ENCODE results near the gene ELAC2.
A peak's percentile ranks its signal among the peaks of the same experiment; 100 is the strongest.
"Not testable (repeated sequence)": the region's sequence is repeated elsewhere in the genome, so short reads cannot be mapped to it uniquely, and the experiment has no call there.

ELAC2 gene

GRCh38 chr17:12990041-12990808 is 27.6 kb downstream of the ELAC2 start:
- no peak for DNase-seq (ENCODE audit: low read depth)

DNA sequence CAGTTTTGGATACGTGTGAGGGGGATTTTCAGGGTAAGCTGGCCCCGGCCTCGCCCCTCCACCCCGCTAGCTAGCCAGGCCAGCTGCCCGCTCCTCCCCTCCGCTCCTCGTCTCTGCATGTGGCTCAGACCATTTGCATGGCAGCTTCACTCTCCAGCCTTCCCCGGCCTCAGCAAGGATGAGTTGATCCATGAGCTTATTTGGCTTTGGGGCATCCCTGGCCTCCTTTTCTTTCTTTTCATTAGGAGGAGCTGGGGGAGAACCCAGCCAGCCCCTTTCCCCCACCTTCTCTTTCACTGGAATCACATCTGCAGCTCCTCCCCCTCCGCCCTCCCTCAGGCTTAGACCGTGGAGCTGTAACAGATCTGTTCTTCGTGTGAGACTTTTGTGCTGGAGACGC is 30.7 kb downstream of the ELAC2 start:
- DNase-seq (ENCODE audit: low read depth), result no peak

DNA sequence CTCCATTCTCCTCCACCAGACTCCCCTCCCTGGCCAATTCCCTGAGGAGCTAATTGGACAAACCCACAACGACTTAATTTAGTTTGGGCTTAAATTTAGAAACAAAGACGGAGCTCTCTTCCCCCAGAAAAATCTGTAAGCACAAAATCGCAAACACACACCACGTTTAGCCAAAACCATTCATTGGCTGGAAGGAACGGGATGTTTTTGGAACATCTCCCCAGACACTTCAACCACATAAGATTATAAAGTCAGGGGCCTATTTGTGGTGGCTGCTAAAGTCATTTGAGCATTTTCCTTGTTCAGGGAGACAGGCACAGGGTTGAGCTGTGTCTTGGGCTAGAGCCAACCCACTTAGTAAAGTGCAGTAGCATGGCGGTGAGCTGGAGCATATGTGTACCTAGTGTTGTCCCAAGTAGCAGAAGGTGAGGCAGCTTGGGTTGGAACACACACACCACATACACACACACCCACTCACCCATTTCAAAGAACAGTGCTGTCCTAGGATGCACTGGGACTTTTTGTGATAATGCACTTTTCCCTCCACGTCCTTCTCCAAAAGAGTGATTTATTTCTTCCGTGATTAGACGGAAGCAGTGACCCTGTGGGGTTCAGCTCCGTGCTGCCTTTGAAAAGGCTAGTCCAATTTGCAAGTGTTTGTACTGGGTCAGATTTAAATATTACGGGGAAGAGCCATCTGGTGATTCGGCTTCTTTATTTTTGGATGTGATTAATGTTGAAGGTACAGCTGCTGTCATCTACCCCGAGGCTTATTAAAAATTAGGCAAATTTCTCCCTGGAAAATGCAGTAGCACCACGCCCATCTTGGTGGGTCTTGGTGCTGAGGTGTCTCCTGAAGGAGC is 32.2 kb downstream of the ELAC2 start:
- DNase-seq (ENCODE audit: low read depth), result peak; percentile 55

GRCh38 chr17:12983991-12984884 is 33.6 kb downstream of the ELAC2 start:
- DNase-seq (ENCODE audit: low read depth), result peak; percentile 100

- no peak for DNase-seq (ENCODE audit: low read depth)
Measured at GRCh38 chr17:12982224-12982623, 35.6 kb downstream of the ELAC2 start.

DNA sequence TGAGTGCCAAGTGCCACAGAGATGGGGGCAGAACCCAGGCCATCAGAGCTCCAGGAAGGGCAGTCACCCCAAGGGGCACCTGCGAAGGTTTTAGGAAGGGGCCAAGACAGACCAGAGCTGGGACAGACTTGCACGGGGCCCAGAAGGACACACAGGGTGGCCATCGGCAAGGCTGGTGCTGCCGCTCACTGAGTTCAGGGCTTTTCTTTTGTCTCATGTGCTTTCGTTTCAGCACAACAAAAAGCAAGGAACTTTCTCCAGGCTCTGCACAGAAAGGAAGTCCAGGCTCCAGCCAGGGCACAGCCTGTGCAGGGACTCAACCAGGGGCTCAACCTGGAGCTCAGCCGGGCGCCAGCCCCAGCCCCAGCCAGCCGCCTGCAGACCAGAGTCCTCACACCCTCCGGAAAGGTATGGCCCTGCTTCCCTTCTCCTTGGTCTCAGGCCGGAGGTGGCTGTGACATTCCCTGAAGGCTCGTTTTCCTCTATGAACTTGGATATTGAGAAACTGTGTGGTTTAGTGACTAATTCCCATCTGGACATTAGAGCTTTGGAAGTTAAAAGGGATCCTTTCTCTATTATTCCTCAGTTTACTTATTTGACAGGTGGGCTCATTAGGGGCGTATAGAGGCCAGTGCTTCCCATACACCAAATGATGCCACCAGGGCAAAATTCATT is 37.9 kb downstream of the ELAC2 start:
- no peak for DNase-seq (ENCODE audit: low read depth)

DNA sequence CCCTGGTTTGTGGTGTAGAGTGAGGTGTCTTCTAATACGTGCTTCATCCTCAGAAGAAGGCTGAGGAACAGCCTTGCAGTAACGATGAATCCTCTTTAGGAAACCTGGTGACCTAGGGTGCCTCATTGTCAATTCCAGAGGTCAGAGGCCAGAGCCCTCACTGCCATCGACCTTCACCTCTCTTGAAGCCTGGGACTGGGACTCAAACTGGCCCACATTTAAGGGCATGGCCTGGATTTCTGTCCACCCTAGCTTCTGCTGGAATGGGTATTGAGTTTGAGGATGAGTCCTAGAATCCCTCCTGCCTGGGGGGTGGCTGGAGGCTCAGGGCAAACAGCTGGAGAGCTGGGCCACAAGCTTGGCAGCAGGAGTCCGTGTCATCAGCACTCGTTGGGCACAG is 38.6 kb downstream of the ELAC2 start:
- no peak for DNase-seq (ENCODE audit: low read depth)

DNA sequence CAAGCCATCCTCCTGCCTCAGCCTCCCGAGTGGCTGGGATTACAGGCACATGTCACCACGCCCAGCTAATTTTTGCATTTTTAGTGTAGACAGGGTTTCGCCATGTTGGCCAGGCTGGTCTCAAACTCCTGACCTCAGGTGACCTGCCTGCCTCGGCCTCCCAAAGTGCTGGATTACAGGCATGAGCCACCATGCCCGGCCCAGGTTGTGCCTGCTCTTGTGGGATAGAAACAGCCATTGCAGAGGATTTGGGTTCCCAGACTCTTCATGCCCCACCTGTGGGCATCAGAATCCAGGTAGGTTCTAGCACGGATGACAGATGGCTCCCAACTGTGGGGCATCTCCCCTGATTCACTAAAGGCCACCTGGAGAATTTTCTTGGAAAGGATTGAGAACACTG is 39.0 kb downstream of the ELAC2 start:
- DNase-seq (ENCODE audit: low read depth), result not testable (repeated sequence)

DNA sequence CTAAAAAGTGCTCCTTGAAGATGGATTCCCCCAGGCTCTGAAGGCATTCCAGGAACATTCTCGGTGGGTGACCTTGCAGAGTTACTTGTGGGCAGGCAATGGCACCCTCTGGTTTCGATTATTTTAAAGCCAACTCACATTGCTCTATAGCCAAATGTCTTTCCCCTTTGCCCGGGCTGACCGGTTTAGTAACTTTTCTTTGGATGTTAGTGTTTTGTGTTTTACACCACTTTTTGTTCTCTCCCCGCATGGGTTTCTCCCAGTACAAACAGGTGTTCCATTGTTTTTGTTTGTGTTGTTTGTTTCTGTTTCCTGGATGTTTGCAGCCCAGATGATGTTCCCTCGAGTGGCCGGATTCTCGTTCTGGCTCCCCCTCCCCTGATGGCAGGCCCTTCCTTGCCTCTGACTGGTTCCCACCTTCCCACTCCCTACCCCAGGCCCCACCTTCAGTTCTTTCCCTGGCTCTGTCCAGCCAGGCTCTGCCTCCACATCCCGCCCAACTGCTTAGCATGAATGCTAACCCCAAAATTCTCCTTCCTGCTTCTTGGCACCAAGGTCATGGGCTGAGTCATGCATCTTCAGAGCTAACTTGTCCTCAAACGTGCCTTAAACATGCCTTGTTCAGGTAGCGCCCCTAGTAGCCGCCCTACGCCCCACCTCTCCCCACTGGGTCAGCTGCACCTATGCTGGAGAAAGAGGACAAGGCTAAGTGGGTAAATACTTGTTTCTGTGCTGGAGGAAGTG is 40.6 kb downstream of the ELAC2 start:
- peak; percentile 10 for DNase-seq (ENCODE audit: low read depth)

DNA sequence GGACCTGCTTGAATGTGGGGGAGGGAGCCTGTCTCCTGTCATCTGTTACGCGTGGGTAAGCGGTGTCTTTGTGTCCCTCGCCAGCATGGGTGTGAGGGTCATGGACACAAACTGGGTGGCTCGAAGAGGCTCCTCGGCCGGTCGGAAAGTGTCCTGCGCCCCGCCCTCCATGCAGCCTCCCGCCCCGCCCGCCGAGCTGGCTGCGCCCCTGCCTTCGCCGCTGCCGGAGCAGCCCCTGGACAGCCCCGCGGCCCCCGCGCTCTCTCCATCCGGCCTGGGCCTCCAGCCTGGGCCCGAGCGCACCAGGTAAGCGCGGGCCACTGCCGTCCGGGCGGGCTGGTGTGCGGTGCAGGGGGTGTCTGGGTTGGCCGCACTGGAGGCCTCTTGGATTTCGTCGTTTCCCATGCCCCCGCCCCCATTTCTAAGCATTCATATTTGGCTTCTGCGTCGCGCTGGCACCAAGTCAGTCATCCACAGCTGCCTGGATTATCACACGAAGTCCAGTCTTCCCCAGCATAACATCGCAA is 43.8 kb downstream of the ELAC2 start:
- DNase-seq (ENCODE audit: low read depth), result no peak

- DNase-seq (ENCODE audit: low read depth), result no peak
Measured at GRCh38 chr17:12973496-12974004, 44.3 kb downstream of the ELAC2 start.

- no peak for DNase-seq (ENCODE audit: low read depth)
Measured at GRCh38 chr17:12967962-12968361, 49.9 kb downstream of the ELAC2 start.

DNA sequence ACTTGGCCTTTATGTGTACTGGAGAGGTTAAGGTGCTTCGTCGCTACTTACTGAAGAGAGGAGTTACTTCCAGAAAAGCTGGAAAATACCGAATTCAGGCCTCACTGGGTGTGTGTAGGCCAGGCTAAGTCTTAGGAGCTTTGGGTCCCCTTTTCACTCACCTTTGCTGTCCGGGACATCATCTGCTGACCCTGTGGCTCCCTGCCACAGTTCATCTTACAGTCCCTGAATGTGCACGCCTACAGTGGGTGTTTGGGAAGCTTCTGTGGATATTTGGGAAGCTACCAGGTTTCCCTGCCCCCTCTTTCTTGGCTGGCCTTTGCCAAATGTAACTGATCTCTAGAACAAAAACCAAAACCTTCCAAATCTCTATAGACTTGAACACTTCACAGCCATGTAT is 51.4 kb downstream of the ELAC2 start:
- DNase-seq (ENCODE audit: low read depth), result no peak

GRCh38 chr17:12965988-12966387 is 51.8 kb downstream of the ELAC2 start:
- DNase-seq (ENCODE audit: low read depth), result no peak

DNA sequence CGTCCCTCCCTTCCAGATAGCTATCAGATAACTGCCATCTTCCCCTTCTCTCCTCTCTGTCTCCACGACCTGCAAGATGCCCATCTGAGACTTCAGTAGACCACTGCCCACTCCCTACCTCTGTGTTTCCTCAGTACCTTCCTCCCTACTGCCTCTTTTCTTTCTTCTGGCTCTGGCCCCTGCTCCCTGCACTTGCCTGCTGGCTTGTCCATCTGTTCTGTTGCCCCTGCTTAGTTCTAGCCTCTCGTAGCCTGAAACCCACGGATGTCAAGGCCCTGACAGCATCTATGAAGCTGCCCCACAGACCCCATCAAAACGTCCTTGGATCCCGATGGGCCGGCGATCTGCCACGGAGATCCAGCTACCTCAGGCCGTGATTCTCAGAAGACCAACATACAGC is 53.0 kb downstream of the ELAC2 start:
- no peak for DNase-seq (ENCODE audit: low read depth)

- no peak for DNase-seq (ENCODE audit: low read depth)
Measured at GRCh38 chr17:12964162-12964561, 53.7 kb downstream of the ELAC2 start.

DNA sequence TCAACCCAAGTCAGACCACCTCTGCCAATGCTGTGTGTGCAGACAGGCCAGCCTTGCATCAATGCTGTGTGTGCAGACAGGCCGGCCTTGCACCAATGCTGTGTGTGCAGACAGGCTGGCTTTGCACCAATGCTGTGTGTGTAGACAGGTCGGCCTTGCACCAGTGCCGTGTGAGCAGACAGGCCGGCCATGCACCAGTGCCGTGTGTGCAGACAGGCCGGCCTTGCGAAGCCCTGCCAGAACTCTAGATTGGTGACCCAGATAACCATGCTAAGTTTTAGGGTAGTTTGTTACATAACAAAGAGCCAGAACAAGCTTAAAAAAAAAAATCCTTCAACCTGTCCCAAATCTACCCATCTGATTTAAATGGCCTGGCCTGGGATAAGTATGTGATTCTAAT is 54.3 kb downstream of the ELAC2 start:
- DNase-seq (ENCODE audit: low read depth), result no peak

DNA sequence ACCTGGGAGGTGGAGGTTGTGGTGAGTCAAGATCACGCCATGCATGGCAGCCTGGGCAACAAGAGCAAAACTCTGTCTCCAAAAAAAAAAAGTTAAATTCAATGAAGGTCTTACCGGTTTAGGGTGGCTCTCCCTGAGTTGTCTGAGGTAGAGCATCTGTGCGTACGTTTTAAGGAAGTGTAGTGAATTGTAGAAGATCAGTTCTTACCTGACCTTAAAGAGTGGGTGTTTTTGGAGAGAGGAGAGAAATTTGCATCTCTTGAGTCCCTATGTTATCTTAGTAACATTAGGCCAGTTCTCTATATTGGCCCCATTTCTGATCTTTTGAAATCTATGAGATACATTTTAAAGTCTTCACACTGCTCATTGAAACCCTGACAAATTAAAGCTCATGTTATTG is 56.2 kb downstream of the ELAC2 start:
- DNase-seq (ENCODE audit: low read depth), result no peak

DNA sequence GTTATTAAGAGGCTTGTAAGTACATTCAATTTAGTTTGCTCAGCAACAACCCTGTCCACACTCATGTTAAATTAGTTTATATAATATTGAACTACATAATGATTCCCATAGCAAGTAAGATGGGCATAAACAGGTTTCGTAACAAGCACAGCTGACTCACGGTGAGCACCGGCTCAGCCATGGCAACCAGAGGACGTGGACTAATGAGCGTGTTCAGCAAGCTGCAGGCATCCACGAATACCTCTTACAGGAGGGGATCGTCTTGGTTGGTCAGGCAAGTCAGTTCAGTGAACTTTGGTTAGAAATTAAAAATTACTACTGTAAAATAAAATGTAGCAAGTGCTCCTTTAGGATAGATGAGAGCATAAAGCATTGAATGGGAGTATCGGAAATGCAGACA is 58.4 kb downstream of the ELAC2 start:
- DNase-seq (ENCODE audit: low read depth), result peak; percentile 40

GRCh38 chr17:12958786-12959185 is 59.0 kb downstream of the ELAC2 start:
- DNase-seq (ENCODE audit: low read depth), result peak; percentile 54

DNA sequence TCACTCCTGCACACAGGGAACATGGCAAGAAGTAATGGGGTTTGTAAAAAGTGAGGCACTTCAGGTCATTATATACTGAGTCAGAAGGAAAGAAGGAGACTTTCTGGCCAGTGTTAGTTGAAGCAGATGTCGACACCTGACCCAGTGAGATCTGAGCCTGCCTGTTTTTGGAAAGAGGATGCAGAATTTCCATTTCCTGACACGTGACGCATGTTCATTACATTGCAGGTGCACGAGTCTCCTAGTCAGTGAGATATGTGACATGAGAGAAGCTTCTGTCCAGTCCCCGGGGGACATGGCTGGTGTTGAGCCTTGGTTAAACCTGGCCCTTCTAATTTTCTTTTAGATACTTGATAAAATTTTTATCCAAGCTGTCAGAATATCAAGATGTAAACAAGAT is 62.3 kb downstream of the ELAC2 start:
- no peak for DNase-seq (ENCODE audit: low read depth)

Measured in stromal cell of bone marrow (primary cell).